Cardiac ventricle fibroblast (primary cell): ENCODE measurements around the gene RAD51AP2. TPM values are rescaled to one million over a fixed set of nuclear protein-coding genes. Genes with fewer than 3 reads are reported as not detected.

Experiments used
- total RNA-seq: library from RNA; depleted of rRNA; stranded (reverse); fragments of >200 nt; gene quantifications from 2 replicates; pipeline ENCODE4 v1.2.3, GENCODE V29; 2015

RAD51AP2 gene
- total RNA-seq = not detected in 2 replicates

DNA sequence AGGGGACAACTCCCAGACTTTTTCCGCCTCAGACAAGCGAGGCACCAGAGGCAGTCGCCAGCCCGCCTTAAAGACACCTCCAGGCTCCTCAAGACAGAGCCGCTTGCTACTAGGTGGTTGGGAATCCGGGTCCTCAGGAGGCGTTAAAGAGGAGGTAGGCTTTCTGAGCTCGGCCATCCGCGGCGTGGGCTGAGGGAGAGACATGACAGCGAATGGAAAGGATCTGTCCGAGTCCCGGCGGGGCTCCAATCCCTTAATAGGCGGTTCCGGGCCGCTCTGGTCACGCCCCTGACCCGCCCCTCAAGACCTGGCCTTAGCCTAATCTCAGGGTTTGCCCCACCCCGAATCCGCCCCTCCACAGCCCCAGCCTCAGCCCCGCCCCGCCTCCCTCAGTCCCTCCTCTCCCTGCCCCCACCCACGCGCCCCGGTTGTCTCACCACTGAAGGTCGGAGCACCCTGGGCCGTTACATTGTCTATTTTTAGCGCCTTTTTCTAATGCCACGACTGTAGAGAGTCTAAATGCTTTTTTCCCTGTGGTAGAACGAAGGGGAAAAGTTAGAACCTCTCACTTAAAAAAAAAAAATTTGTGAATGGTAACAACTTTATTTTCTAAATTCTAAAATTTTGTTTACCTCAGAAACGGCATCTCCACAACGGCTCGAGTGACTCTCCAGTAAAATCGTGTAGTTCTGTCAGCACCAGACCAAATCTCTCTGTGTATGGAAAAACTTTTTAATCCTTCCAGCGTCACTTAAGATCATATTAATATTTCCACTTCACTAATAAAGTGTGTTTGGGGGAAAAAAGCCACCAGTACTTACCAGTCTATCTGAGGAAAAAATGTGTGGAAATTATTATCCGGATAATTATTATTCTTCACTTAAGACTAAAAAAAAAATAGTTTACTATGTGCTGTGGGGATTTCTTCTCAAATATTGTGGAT, at the start of gene RAD51AP2:
Gene RAD51AP2, minus strand, starts transcription at position 229 of the 943 bp plus-strand sequence. Its CDS starts 25 bp downstream, at position 204.

DNA sequence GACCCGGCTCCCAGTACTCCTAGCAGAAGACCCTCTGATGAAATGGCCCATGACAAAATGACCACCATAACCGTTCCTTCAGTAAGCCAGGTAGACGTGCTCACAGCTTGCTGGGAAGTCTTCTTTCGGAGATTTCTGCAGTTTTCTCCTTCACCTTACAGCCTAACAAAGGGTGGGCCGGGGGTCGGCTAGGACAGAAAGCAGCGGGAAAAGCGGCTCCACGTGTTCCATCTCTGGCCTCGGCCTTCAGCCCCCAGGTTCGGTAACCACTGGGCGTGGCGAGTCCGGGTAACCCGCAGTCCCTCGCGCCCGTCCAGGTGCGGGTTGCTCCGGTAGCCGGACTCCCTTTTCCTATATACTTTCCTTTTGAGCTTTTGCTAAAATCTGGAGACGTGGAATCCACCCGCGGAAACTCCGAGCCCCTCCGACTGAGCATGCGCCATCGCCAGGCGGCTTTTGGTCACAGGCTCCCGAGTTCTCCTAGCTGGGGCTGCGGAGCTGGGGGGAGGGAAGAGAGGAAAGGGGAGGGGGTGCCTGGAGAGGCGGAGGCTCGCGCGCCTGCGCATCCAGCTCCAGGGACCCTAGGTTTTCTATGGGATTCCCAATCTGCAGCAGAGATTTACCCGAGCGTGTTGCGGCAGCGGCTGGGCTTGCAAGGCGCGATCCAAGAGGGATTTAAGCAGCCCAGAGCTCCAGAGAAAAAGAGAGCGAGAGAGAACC, 22.0 kb upstream of the RAD51AP2 start, which contains the start of gene VSNL1:
Gene VSNL1, plus strand, starts transcription at position 604 of the 720 bp plus-strand sequence. CDS start 51,379 bp downstream, outside the sequence.

Other genes starting within 250 kb of the RAD51AP2 start
- not detected in 2 replicates for gene VSNL1, start 22.3 kb upstream of the RAD51AP2 start, total RNA-seq
- gene SMC6, start 235.4 kb upstream of the RAD51AP2 start, total RNA-seq = 9.4 and 9.5 TPM in 2 replicates
- gene GEN1, start 235.7 kb upstream of the RAD51AP2 start, total RNA-seq = 5.6 and 7.3 TPM in 2 replicates